Measurements from ENCODE around the gene ZNF638.
A peak's percentile ranks its signal among the peaks of the same experiment; 100 is the strongest.
"Not testable (repeated sequence)": the region's sequence is repeated elsewhere in the genome, so short reads cannot be mapped to it uniquely, and the experiment has no call there.

ZNF638 gene

DNA sequence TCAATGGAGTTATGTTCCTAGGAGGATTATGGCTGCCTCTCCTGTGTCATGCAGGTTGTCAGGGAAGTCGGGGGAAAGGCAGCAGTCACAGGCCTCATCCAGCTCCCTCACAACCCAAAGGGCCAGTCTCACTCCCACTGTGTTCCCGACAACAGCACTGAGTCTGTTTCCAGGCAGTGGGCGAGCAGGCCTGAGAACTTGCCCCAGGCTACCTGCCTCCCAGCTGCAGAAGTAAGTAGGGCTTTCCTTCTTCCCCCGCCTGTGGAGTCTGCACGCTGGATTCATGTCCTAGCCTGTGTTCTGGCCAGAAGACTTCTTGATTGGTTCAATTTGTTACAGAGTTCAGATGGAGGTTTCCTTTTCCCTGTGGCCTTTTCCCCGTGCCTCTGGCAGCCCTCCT, 8.2 kb upstream of the ZNF638 start:
- H3K27ac Mint-ChIP-seq = no peak overlapping the region
- CTCF ChIA-PET = interaction anchor here (0.6 kb wide), 1 partner anchor 9 kb away, joined by 4 read pairs; no protein-coding TSS in a partner anchor
- H3K9me3 Mint-ChIP-seq = peaks cover 28% of the 10 kb centered on the region
- H3K27me3 Mint-ChIP-seq = peaks cover 13% of the 10 kb centered on the region
- no peaks in the 10 kb centered on the region for H3K4me1 Mint-ChIP-seq
- H3K36me3 Mint-ChIP-seq = no peaks in the 10 kb centered on the region
- no peak overlapping the region for H3K4me3 Mint-ChIP-seq
- no peak for DNase-seq

- no peak overlapping the region for H3K4me3 Mint-ChIP-seq
- CTCF ChIA-PET = interaction anchor here (1.3 kb wide), 1 partner anchor 27 kb away, joined by 3 read pairs; no protein-coding TSS in a partner anchor
Observed at GRCh38 chr2:71326968-71327367, 4.6 kb upstream of the ZNF638 start.

DNA sequence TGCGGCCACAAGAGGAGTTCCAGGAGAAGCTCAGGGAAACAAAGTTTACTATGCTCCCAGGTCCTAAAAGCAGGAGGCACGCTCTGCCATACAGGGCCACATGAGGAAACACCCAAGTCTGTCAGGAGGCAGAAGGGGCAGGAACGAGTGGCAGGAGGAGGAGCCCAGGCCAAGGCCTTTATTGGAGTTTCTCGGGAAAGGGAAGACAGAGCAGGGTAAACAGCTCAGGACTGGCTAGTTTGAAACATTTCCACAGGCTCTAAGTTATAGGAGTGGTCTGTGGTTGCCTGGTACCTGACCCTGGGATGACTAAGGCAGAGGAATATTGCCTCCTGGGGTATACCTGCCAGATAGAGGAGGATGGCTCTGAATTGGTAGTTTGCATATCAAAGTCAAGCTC, 3.7 kb upstream of the ZNF638 start:
- DNase-seq = no peak
- H3K4me1 Mint-ChIP-seq = peaks cover 12% of the 10 kb centered on the region
- no peaks in the 10 kb centered on the region for H3K9me3 Mint-ChIP-seq
- H3K27me3 Mint-ChIP-seq = peaks cover 13% of the 10 kb centered on the region
- CTCF ChIA-PET = interaction anchor here (0.7 kb wide), 1 partner anchor 89 kb away, joined by 3 read pairs; no protein-coding TSS in a partner anchor
- H3K27ac Mint-ChIP-seq = no peak overlapping the region
- no peak overlapping the region for H3K4me3 Mint-ChIP-seq
- peaks cover 8% of the 10 kb centered on the region for H3K36me3 Mint-ChIP-seq

More at GRCh38 chr2:71326968-71327367, 4.6 kb upstream of the ZNF638 start:
- Mint-ChIP-seq H3K9me3 (peaks cover 4% of the 10 kb centered on the region), H3K27ac (no peak overlapping the region), H3K36me3 (no peaks in the 10 kb centered on the region), H3K27me3 (peaks cover 17% of the 10 kb centered on the region), H3K4me1 (peaks cover 7% of the 10 kb centered on the region)
- no peak for DNase-seq

- Mint-ChIP-seq H3K9me3 (no peaks in the 10 kb centered on the region), H3K36me3 (peaks cover 18% of the 10 kb centered on the region), H3K27ac (no peak overlapping the region), H3K4me3 (peak overlapping the region; percentile 20), H3K27me3 (peaks cover 9% of the 10 kb centered on the region), H3K4me1 (peaks cover 29% of the 10 kb centered on the region)
- CTCF ChIA-PET = interaction anchor here (1.0 to 4.7 kb wide), 2 partner anchors 16 to 31 kb away, joined by 3 to 19 read pairs; no protein-coding TSS in a partner anchor
- DNase-seq = no peak
Observed at GRCh38 chr2:71330155-71330554, 1.4 kb upstream of the ZNF638 start.

- H3K27ac Mint-ChIP-seq = no peak overlapping the region
- CTCF ChIA-PET = interaction anchor here (0.8 to 4.7 kb wide), 6 partner anchors 12 to 200 kb away, joined by 3 to 19 read pairs (median 4); partner anchors contain the start of gene MPHOSPH10
- DNase-seq = no peak
Observed at GRCh38 chr2:71330585-71331330, 824 bp upstream of the ZNF638 start.

GRCh38 chr2:71331331-71331580, 326 bp upstream of the ZNF638 start:
- H3K36me3 Mint-ChIP-seq = peaks cover 18% of the 10 kb centered on the region
- CTCF ChIA-PET = interaction anchor here (0.6 to 4.7 kb wide), 7 partner anchors 12 to 1642 kb away, joined by 3 to 19 read pairs (median 4); partner anchors contain the start of gene MPHOSPH10
- DNase-seq = peak; percentile 29
- H3K27me3 Mint-ChIP-seq, H3K9me3 Mint-ChIP-seq: not testable (repeated sequence)
- H3K4me1 Mint-ChIP-seq = peaks cover 29% of the 10 kb centered on the region
- H3K27ac Mint-ChIP-seq = peak overlapping the region; percentile 99
- peak overlapping the region; percentile 100 for H3K4me3 Mint-ChIP-seq

More at GRCh38 chr2:71330585-71331330, 824 bp upstream of the ZNF638 start:
- peaks cover 18% of the 10 kb centered on the region for H3K36me3 Mint-ChIP-seq
- no peaks in the 10 kb centered on the region for H3K9me3 Mint-ChIP-seq
- peaks cover 29% of the 10 kb centered on the region for H3K4me1 Mint-ChIP-seq
- H3K4me3 Mint-ChIP-seq = peak overlapping the region; percentile 39
- H3K27me3 Mint-ChIP-seq = peaks cover 9% of the 10 kb centered on the region

- peaks cover 29% of the 10 kb centered on the region for H3K4me1 Mint-ChIP-seq
- peaks cover 9% of the 10 kb centered on the region for H3K27me3 Mint-ChIP-seq
- DNase-seq = no peak
- no peaks in the 10 kb centered on the region for H3K9me3 Mint-ChIP-seq
- CTCF ChIA-PET = interaction anchor here (0.7 to 4.7 kb wide), 7 partner anchors 18 to 265 kb away, joined by 3 to 19 read pairs (median 3); no protein-coding TSS in a partner anchor
- H3K36me3 Mint-ChIP-seq = peaks cover 19% of the 10 kb centered on the region
- peak overlapping the region; percentile 99 for H3K27ac Mint-ChIP-seq
- H3K4me3 Mint-ChIP-seq = peak overlapping the region; percentile 100
Observed at GRCh38 chr2:71332435-71332796, 834 bp downstream of the ZNF638 start.

- Mint-ChIP-seq H3K27me3 (peaks cover 9% of the 10 kb centered on the region), H3K9me3 (no peaks in the 10 kb centered on the region), H3K36me3 (peaks cover 29% of the 10 kb centered on the region), H3K27ac (no peak overlapping the region), H3K4me1 (peaks cover 39% of the 10 kb centered on the region), H3K4me3 (peak overlapping the region; percentile 100)
- DNase-seq = no peak
- CTCF ChIA-PET = no interaction called here
Observed at GRCh38 chr2:71333619-71334018, 2.0 kb downstream of the ZNF638 start.

- CTCF ChIA-PET = no interaction called here
- Mint-ChIP-seq H3K9me3 (no peaks in the 10 kb centered on the region), H3K4me1 (peaks cover 42% of the 10 kb centered on the region), H3K4me3 (no peak overlapping the region), H3K36me3 (peaks cover 35% of the 10 kb centered on the region), H3K27ac (no peak overlapping the region), H3K27me3 (no peaks in the 10 kb centered on the region)
- no peak for DNase-seq
Observed at GRCh38 chr2:71336384-71336783, 4.8 kb downstream of the ZNF638 start.

DNA sequence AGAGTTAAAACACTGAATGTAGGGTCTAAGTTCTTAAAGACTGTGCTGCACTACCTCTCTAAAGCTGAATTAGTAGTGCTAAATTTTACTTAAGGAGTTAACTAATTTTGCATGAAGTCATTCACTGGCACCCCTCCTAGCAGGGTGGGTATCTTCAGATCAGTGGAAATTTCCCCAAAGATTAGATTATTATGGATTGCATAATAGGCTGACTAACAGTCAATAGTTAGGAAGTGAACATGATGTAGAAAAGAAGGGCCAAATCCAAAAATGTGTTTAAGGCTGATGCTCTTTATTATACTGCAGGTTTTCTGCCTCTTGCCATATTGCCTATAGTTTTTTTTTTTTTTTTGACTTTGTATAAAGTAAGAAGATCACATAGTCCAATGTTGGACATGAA, 5.2 kb downstream of the ZNF638 start:
- CTCF ChIA-PET = no interaction called here
- H3K4me3 Mint-ChIP-seq = no peak overlapping the region
- H3K36me3 Mint-ChIP-seq = peaks cover 35% of the 10 kb centered on the region
- H3K4me1 Mint-ChIP-seq = peaks cover 42% of the 10 kb centered on the region
- H3K27ac Mint-ChIP-seq = no peak overlapping the region
- H3K9me3 Mint-ChIP-seq = no peaks in the 10 kb centered on the region
- H3K27me3 Mint-ChIP-seq = no peaks in the 10 kb centered on the region
- no peak for DNase-seq

- Mint-ChIP-seq H3K4me1 (peaks cover 38% of the 10 kb centered on the region), H3K36me3 (peaks cover 34% of the 10 kb centered on the region), H3K27me3 (no peaks in the 10 kb centered on the region), H3K27ac (no peak overlapping the region), H3K9me3 (no peaks in the 10 kb centered on the region), H3K4me3 (no peak overlapping the region)
- CTCF ChIA-PET = no interaction called here
- no peak for DNase-seq
Observed at GRCh38 chr2:71337776-71338175, 6.2 kb downstream of the ZNF638 start.

GRCh38 chr2:71339685-71340084, 8.1 kb downstream of the ZNF638 start:
- Mint-ChIP-seq H3K27ac (no peak overlapping the region), H3K27me3 (no peaks in the 10 kb centered on the region), H3K36me3 (peaks cover 22% of the 10 kb centered on the region), H3K9me3 (no peaks in the 10 kb centered on the region), H3K4me3 (no peak overlapping the region), H3K4me1 (peaks cover 24% of the 10 kb centered on the region)
- no peak for DNase-seq
- CTCF ChIA-PET = no interaction called here

DNA sequence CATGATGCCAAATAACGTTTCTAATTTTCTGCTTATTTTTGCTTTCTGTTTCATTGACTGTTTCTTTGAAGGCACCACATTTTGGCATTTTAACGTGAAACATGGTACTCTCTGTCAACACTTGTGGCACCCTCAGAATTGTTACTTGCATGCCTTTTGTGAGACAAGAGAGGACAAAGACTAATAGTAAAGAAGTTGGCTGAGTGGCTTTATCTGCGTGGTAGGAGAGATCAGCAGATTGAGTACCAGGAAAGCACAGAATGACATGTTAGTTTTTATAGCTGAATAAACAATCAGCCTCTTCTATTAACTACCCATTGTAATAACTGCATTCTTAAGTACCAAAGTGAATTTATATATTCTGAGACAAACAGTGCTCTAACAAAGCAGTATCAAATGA, 8.6 kb downstream of the ZNF638 start:
- H3K4me1 Mint-ChIP-seq = peaks cover 20% of the 10 kb centered on the region
- H3K9me3 Mint-ChIP-seq = no peaks in the 10 kb centered on the region
- no peak for DNase-seq
- peaks cover 22% of the 10 kb centered on the region for H3K36me3 Mint-ChIP-seq
- H3K27me3 Mint-ChIP-seq = no peaks in the 10 kb centered on the region
- H3K27ac Mint-ChIP-seq = no peak overlapping the region
- no peak overlapping the region for H3K4me3 Mint-ChIP-seq
- CTCF ChIA-PET = no interaction called here

- Mint-ChIP-seq H3K27me3 (no peaks in the 10 kb centered on the region), H3K4me1 (peaks cover 20% of the 10 kb centered on the region), H3K4me3 (no peak overlapping the region), H3K9me3 (no peaks in the 10 kb centered on the region), H3K36me3 (peaks cover 24% of the 10 kb centered on the region), H3K27ac (no peak overlapping the region)
- DNase-seq = no peak
- CTCF ChIA-PET = no interaction called here
Observed at GRCh38 chr2:71341645-71342044, 10.1 kb downstream of the ZNF638 start.

- Mint-ChIP-seq H3K4me1 (no peaks in the 10 kb centered on the region), H3K36me3 (peaks cover 32% of the 10 kb centered on the region), H3K4me3 (no peak overlapping the region), H3K27me3 (no peaks in the 10 kb centered on the region), H3K9me3 (no peaks in the 10 kb centered on the region), H3K27ac (no peak overlapping the region)
- CTCF ChIA-PET = no interaction called here
- no peak for DNase-seq
Observed at GRCh38 chr2:71346065-71346464, 14.5 kb downstream of the ZNF638 start.
